ENCODE measurements around the gene INSC.

Gene INSC

DNA sequence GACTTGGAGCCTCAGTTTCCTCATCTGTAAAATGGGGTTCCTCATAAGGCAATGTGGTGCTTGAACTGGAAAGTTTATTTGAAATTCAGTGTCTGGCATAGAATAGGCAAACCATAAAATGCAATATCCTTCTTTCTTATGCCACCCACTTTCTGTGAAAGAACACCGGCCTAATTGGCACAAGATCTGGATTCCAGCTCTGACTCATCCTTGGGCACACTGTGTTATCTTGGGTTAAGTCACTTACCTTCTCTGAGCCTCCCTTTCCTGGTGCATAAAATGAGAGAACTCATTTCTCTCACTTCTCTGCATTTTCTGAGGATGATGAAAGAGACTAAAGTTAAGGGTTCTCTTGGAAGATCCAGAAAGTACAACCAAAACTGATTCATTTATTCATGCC, 5.1 kb downstream of the INSC start:
- Mint-ChIP-seq H3K36me3 (ENCODE audit: low read depth) (no peaks in the 10 kb centered on the region), H3K4me1 (peaks cover 20% of the 10 kb centered on the region), H3K9me3 (no peaks in the 10 kb centered on the region), H3K4me3 (no peak overlapping the region), H3K27ac (no peak overlapping the region), H3K27me3 (peaks cover 44% of the 10 kb centered on the region)
- ATAC-seq (no peak), DNase-seq (no peak)

DNA sequence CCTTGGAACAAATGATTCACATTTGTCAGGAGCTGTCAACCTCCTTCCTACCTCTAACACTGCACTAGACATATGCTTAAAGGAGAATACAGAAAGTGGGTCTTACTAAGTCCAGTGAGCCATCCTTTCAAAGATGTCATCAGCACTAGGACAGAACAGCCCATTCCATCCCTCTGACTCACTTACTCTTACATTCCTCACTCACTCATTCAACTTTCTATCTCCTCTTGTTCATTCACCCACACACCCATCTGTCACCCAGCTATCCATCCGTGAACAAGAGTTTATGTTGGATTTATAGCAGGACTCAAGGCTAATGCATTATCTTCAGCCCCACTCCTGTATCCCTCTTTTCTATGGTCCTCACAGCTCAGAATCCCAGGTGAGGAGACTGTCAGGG, 9.1 kb downstream of the INSC start:
- Mint-ChIP-seq H3K9me3 (no peaks in the 10 kb centered on the region), H3K4me1 (peaks cover 7% of the 10 kb centered on the region), H3K27me3 (peaks cover 18% of the 10 kb centered on the region), H3K4me3 (no peak overlapping the region), H3K27ac (no peak overlapping the region), H3K36me3 (ENCODE audit: low read depth) (no peaks in the 10 kb centered on the region)
- DNase-seq (no peak), ATAC-seq (no peak)

DNA sequence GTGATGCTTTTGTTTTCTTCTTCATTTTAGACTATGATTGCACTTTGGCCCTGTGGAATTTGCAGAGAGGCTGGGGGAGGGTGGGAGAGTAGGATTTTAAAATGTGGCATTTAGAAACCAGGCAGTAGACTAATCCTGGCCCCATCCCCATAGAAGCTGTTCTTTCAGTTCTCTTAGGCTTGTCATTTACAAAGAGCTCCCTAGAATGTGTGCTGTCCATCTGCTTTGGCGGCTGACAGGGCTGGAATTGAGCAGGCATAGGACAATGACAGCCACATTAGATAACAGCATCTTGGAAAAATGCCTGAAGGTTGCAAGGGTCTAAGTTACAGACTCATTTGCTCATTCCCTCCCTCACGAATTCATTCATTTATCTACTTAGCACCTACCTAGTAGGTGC, 9.8 kb downstream of the INSC start:
- no peaks in the 10 kb centered on the region for H3K9me3 Mint-ChIP-seq
- H3K4me3 Mint-ChIP-seq: no peak overlapping the region
- no peak overlapping the region for H3K27ac Mint-ChIP-seq
- DNase-seq: no peak
- ATAC-seq: no peak
- peaks cover 18% of the 10 kb centered on the region for H3K27me3 Mint-ChIP-seq
- peaks cover 1% of the 10 kb centered on the region for H3K4me1 Mint-ChIP-seq
- H3K36me3 Mint-ChIP-seq (ENCODE audit: low read depth): no peaks in the 10 kb centered on the region

DNA sequence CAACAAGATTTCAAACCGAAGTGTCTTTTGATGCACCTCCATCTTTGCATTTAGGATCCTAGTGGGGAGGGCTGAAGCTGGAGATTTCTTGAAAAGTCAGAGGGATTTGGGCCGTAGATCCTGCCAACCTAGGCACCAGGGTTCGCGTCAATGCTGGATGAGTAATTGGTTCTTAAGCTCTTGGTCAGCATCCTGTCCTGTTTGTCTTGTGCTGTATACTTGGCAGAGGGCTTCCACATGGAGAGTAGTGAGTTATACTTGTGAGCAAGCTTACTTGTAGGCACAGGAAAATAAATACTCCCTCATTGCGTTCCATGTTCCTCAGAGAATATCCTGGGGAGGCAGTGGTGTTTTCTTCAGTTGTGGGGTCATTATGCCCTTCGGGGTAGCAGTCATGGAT, 12.6 kb downstream of the INSC start:
- Mint-ChIP-seq H3K27me3 (peaks cover 14% of the 10 kb centered on the region), H3K36me3 (ENCODE audit: low read depth) (no peaks in the 10 kb centered on the region), H3K4me3 (no peak overlapping the region), H3K9me3 (no peaks in the 10 kb centered on the region), H3K4me1 (no peaks in the 10 kb centered on the region), H3K27ac (no peak overlapping the region)
- DNase-seq: no peak
- no peak for ATAC-seq

DNA sequence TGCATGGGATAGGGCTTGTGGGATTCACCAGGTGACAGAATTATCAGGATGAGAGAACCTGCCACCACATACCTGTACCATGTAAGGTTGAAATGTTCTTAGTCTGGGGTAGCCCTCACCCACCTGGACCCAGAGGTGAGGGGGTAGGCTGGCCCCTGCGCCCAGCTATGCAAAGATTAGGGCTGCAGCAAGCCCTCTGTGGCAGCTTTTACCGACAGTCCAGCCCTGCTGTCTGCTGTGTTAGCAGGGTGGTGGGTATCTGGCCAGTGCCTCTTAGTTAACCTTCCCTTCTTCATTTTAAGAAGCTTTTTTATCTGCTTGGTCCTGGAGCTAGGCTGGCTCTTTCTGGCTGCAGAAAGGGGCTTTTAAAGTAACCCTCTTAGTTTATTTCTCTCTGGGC, 13.9 kb downstream of the INSC start:
- Mint-ChIP-seq H3K9me3 (no peaks in the 10 kb centered on the region), H3K27me3 (peaks cover 7% of the 10 kb centered on the region), H3K4me1 (no peaks in the 10 kb centered on the region), H3K27ac (no peak overlapping the region), H3K36me3 (ENCODE audit: low read depth) (no peaks in the 10 kb centered on the region), H3K4me3 (no peak overlapping the region)
- ATAC-seq: no peak
- no peak for DNase-seq

DNA sequence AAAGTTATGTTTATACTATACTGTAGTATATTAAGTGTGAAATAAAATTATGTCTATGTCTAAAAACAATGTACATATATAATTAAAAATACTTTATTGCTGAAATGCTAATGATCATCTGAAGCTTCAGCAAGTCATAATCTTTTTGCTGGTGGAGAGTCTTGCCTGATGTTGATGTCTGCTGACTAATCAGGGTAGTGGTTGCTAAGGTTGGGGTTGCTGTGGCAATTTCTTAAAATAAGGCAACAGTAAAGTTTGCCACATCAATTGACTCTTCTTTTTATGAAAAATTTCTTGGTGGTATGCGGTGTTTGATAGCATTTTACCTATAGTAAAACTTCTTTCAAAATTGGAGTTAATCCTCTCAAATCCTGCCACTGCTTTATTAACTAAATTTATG, 21.4 kb downstream of the INSC start:
- Mint-ChIP-seq H3K27ac (no peak overlapping the region), H3K27me3 (no peaks in the 10 kb centered on the region), H3K4me3 (no peak overlapping the region), H3K4me1 (peaks cover 5% of the 10 kb centered on the region), H3K36me3 (ENCODE audit: low read depth) (no peaks in the 10 kb centered on the region), H3K9me3 (no peaks in the 10 kb centered on the region)
- DNase-seq (no peak), ATAC-seq (no peak)

DNA sequence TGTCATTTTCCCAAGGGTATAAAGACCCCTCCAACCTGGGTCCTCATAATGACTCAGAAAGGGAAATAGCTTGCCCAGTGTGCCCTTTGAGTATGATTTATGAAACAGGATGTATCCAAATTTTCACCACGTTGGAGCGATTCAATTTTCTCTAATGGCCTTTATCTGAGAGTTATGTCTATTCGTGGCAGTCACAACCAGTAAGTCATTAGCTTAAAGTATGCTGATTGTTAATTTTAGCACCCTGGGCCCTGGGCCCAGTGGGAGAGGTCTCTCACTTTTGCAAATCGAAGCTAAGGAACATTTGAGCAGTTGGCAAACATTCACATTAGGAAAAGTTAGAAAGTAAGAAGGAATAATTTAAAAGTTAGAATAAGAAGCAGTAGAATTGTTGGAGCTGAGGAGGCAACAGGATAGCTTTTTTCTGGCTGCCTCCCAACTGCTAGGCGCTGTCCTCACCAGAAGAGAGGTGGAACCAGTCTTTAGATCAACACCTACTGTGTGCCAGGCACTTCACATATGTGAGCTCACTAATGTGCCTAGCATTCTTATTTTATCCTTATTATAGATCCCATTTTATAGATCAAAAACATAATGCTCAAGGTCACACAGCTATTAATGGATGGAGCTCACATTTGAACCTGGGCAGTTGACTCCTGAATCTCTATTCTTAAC, 24.5 kb downstream of the INSC start:
- no peaks in the 10 kb centered on the region for H3K27me3 Mint-ChIP-seq
- H3K27ac Mint-ChIP-seq: no peak overlapping the region
- DNase-seq (no peak), ATAC-seq (no peak)
- peaks cover 5% of the 10 kb centered on the region for H3K4me1 Mint-ChIP-seq
- no peaks in the 10 kb centered on the region for H3K9me3 Mint-ChIP-seq
- H3K4me3 Mint-ChIP-seq: no peak overlapping the region
- H3K36me3 Mint-ChIP-seq (ENCODE audit: low read depth): no peaks in the 10 kb centered on the region

DNA sequence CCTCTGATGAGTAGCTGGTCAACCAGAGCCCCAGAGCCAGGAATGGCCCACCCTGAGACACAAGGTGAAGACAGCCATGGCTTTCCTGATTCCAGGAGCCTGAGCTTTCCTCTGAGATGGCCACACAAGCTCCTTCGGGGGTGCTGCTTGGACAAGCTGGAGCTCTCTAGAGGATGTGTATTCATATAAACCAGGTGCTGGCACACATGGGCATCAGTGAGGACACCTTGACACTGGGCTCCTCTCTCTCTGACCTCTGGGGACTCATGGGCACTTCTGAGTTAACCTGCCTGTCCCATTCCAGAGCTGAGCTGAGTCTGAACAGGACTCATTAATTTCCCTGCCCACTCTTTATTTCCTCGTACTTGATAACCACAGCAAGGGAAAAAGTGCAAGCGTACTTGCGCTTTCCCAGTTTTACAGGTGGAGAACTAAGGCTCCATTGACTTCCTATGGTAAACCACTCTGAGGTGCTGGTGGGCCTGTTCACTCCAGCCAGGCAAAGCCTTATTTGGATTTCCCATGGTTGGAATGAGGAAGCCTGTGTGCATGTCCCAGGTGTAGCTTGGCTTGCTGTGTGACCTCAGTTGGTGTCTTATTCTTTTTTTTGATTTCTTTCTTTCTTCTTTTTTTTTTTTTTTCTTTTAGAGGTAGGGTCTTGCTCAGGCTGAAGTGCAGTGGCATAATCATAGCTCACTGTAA, 25.4 kb downstream of the INSC start:
- Mint-ChIP-seq H3K4me3 (no peak overlapping the region), H3K27me3 (no peaks in the 10 kb centered on the region), H3K27ac (no peak overlapping the region), H3K4me1 (peaks cover 5% of the 10 kb centered on the region), H3K9me3 (no peaks in the 10 kb centered on the region), H3K36me3 (ENCODE audit: low read depth) (no peaks in the 10 kb centered on the region)
- DNase-seq (no peak), ATAC-seq (no peak)

DNA sequence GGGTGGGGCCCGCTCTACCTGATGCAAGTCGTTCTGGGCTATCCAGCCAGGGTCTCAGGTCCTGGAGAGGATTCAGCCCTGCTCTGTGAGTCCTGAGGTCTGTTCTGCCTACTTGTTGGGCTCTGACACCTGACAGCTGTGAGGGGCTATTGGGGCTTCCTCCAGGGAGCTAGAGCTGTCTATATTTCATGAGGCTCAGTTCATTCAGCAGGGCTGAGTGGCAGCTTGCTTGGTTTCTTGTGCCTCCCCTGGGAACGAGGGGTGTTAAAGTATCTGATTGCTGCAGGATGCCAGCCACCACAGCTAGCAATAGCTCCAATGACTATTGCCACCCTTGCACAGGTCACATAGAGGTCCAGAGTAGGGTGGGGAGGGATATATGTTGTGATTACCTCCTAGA, 26.7 kb downstream of the INSC start:
- H3K36me3 Mint-ChIP-seq (ENCODE audit: low read depth): no peaks in the 10 kb centered on the region
- H3K4me1 Mint-ChIP-seq: peaks cover 5% of the 10 kb centered on the region
- no peak for DNase-seq
- ATAC-seq: no peak
- H3K9me3 Mint-ChIP-seq: no peaks in the 10 kb centered on the region
- no peak overlapping the region for H3K27ac Mint-ChIP-seq
- no peaks in the 10 kb centered on the region for H3K27me3 Mint-ChIP-seq
- no peak overlapping the region for H3K4me3 Mint-ChIP-seq

DNA sequence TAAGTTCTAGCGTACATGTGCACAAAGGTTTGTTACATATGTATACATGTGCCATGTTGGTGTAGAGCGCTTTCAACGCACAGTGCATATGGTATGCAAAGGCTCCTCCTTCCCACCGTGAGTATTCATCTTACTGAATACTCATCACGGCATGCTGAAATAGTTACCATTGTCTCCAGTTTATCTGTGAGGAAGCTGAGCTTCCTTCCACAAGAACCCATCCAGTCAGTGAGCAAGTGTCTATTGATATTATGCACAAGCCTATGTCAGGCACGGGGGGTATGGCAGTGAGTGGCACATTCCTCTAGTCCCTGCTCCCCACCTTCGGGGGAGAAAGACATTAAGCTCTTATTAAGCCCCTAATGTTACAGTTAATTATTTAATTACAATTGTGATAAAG, 28.1 kb downstream of the INSC start:
- DNase-seq (no peak), ATAC-seq (no peak)
- Mint-ChIP-seq H3K4me1 (peaks cover 1% of the 10 kb centered on the region), H3K36me3 (ENCODE audit: low read depth) (no peaks in the 10 kb centered on the region), H3K27ac (no peak overlapping the region), H3K9me3 (no peaks in the 10 kb centered on the region), H3K27me3 (no peaks in the 10 kb centered on the region), H3K4me3 (no peak overlapping the region)

DNA sequence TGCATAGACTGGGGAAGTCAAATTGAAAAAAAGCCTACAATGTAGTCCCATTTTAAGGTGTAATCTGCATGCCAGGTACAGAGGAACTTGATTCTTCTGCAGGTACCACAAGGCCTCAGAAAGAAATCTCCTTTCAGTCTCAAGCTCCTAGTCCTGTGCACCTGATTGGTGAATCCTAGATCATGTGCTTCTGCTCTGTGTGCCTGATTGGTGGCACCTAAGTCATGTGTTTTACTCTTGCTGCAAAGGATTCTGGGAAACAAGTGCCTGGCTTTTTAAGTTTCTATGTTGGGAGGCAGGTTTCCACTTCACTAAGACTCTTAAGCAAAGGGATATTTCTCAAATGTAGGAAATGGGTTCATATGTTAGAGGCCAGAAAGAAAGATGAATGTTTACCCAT, 29.1 kb downstream of the INSC start:
- no peak for DNase-seq
- Mint-ChIP-seq H3K9me3 (no peaks in the 10 kb centered on the region), H3K36me3 (ENCODE audit: low read depth) (no peaks in the 10 kb centered on the region), H3K4me3 (no peak overlapping the region), H3K4me1 (no peaks in the 10 kb centered on the region), H3K27me3 (no peaks in the 10 kb centered on the region), H3K27ac (no peak overlapping the region)
- no peak for ATAC-seq

DNA sequence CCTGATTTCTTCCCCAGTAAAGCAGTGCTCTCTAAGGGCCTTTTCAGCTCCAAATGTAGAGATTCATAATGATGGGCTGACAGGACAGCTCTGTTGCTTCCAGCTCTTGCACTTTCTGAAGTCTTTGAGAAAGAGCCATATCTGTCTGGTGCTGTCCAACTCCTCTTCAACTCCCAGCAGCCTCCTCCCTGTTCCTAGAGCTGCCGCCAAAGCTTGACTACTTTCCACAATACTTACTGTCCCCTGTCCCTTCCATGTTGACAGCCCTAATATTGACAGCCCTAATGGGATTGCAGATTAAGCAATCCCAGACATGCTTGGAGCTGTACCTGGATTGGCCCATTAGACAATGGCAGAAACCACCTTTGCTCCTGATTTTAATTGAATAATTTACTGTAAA, 29.6 kb downstream of the INSC start:
- H3K27ac Mint-ChIP-seq: no peak overlapping the region
- no peaks in the 10 kb centered on the region for H3K27me3 Mint-ChIP-seq

DNA sequence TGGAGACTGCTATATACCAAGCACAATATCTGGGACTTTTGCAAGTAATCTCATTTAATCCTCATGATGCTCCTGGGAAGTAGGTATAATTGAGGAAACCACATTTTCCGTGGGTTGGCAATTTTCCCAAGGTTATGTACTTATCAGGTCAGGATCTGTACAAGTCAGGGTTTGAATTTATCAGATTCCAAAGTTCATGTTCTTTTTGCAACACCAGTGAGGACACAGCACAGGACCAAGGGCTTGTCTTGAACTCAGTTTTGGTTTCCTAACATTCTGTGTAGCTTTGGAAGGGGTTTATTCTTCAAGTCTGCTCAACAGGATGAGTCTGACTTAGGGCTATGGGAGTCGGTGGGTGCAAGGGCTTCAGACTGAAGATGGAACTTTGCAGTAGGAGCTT, 30.4 kb downstream of the INSC start:
- DNase-seq (no peak), ATAC-seq (no peak)
- H3K36me3 Mint-ChIP-seq (ENCODE audit: low read depth): no peaks in the 10 kb centered on the region
- H3K9me3 Mint-ChIP-seq: no peaks in the 10 kb centered on the region
- no peaks in the 10 kb centered on the region for H3K27me3 Mint-ChIP-seq
- H3K4me1 Mint-ChIP-seq: no peaks in the 10 kb centered on the region
- H3K4me3 Mint-ChIP-seq: no peak overlapping the region
- H3K27ac Mint-ChIP-seq: no peak overlapping the region

More for the DNA sequence above, 29.6 kb downstream of the INSC start:
- ATAC-seq: no peak
- DNase-seq: no peak
- H3K9me3 Mint-ChIP-seq: no peaks in the 10 kb centered on the region
- H3K36me3 Mint-ChIP-seq (ENCODE audit: low read depth): no peaks in the 10 kb centered on the region
- no peak overlapping the region for H3K4me3 Mint-ChIP-seq
- no peaks in the 10 kb centered on the region for H3K4me1 Mint-ChIP-seq

DNA sequence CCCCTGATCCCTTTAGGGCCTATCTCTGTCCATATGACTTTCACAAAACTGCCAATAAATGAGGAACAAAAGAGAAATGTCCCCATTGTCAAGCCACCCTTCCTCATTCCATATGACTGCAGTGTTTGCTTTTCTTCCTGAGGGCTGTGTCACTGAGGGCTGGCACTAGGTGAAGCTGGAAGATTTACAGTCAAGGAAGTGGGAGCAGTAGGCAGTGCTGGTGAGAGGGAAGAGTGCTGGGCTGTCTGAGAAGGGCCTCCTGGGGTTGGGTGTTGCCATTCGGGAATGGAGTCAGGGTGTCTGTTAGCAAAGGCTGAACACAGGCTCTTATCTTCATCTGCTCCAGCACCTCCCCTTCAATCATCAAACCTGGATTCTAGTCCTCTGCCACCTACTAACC, 30.9 kb downstream of the INSC start:
- H3K27ac Mint-ChIP-seq: no peak overlapping the region
- H3K4me1 Mint-ChIP-seq: peaks cover 4% of the 10 kb centered on the region
- DNase-seq (no peak), ATAC-seq (no peak)
- H3K27me3 Mint-ChIP-seq: no peaks in the 10 kb centered on the region
- H3K9me3 Mint-ChIP-seq: no peaks in the 10 kb centered on the region
- H3K4me3 Mint-ChIP-seq: no peak overlapping the region
- H3K36me3 Mint-ChIP-seq (ENCODE audit: low read depth): no peaks in the 10 kb centered on the region

DNA sequence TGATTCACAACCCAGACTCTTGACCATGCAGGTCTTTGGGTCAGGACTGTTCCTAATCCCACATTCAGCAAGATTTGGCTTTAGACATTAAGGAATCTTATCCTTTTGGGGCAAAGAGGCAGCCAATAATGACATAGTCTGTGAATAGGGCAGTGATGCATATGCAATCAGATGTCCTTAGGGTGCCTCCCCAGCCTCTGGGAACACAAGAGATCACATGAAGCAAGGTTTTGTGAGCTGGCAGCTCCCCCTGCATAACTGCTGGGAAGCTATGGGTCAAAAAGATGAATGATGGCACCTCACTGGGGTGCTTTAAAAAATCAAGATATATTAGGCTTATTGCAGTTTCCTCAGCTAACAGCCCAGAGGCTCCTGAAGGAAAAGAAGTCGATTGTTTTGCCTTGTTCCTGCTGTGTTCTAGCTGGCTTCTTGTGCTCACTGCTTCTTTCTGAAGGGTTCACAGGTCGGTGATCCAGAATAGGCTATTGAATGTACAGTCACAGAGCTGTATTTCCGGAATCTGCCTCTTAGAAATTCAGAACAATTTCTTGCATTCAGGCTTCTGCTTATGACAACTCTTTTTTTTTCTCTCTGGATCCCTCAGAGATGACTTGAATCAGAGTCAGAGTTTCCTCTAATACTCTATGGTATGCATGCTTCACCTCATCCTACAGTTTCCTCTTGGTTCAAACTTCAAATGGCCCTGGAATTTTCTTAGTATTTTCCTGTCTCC, 31.7 kb downstream of the INSC start:
- ATAC-seq (no peak), DNase-seq (no peak)
- no peak overlapping the region for H3K4me3 Mint-ChIP-seq

More for the DNA sequence above, 31.7 kb downstream of the INSC start:
- H3K4me1 Mint-ChIP-seq: peaks cover 8% of the 10 kb centered on the region
- no peaks in the 10 kb centered on the region for H3K36me3 Mint-ChIP-seq (ENCODE audit: low read depth)
- H3K9me3 Mint-ChIP-seq: no peaks in the 10 kb centered on the region
- H3K27ac Mint-ChIP-seq: no peak overlapping the region
- no peaks in the 10 kb centered on the region for H3K27me3 Mint-ChIP-seq
